ENCODE results near the gene CRACDL. TPM values are rescaled to one million over a fixed set of nuclear protein-coding genes. Genes with fewer than 3 reads are reported as not detected.
A peak's percentile ranks its signal among the peaks of the same experiment; 100 is the strongest.

The CRACDL gene
- total and polyA plus RNA-seq, 2 of the 13 experiments (the other 11 are each of a cell fraction or from before 2014, with no cell fraction given) = 0.15 to 0.26 TPM

- DNase-seq (ENCODE audit: low spot score) = no peak
- ChIA-PET CTCF (ENCODE audit: low intra/inter-chr PET ratio, low total read pairs) (no interaction called here), POLR2A (no interaction called here)
- Histone ChIP-seq H3K36me3 (replicated peaks in 1 of 2; ENCODE audit: control insufficient read depth in 1 of 2, insufficient read depth in 2 of 2, low read length in 2 of 2) (no peaks in the 10 kb centered on the region), H3K27ac (ENCODE audit: extremely low read length, insufficient read depth, low read length) (no peak overlapping the region), H3K4me2 (ENCODE audit: low read depth, low read length) (no peak overlapping the region), H3K4me3 (replicated peaks in 1 of 3; ENCODE audit: insufficient read depth in 1 of 3, low read depth in 2 of 3, low read length in 3 of 3) (no peak overlapping the region), H3K9ac (ENCODE audit: insufficient read depth, low read depth, low read length) (no peak overlapping the region), H3K79me2 (ENCODE audit: insufficient read depth, low read length) (no peaks in the 10 kb centered on the region), H3K4me1 (ENCODE audit: insufficient read depth, low read length) (peaks cover 28% of the 10 kb centered on the region), H3K9me3 (ENCODE audit: low read length) (0 out of 2 replicates have a peak, but pooled peaks cover 6% of the 10 kb centered on the region), H3K27me3 (ENCODE audit: control insufficient read depth in 1 of 2, insufficient read depth in 2 of 2, low read length in 2 of 2) (peaks cover 0 to 14% of the 10 kb centered on the region in 2 experiments; a peak in 1 of 5 replicates), H2AFZ (ENCODE audit: low read length) (no peak overlapping the region), H4K20me1 (ENCODE audit: insufficient read depth, low read length) (no peaks in the 10 kb centered on the region)
- FAIRE-seq = no peak
- ATAC-seq = peak; percentile 33; the same call in 1 of the 3 replicates
- intact Hi-C loops (cut with micrococcal nuclease; ENCODE audit: unreplicated experiment) = no loop called here
- in situ Hi-C loops (cut with HindIII; ENCODE audit: extremely low pct_ligation_motif_present, low pct_unique_long_range_greater_than_20kb) = no loop called here
- no peak for TF ChIP-seq NCOA5 (CRISPR knock-in tag; IDR thresholded peaks at IDR 0.05)
- WGBS (ENCODE audit: low lambda C conversion rate) = 64% methylated on average over 8 of the region's 8 CpGs
- no TSS peak for BruUV-seq (replicated peaks)
Observed at GRCh38 chr2:98747888-98748287, 188.1 kb downstream of the CRACDL start.

DNA sequence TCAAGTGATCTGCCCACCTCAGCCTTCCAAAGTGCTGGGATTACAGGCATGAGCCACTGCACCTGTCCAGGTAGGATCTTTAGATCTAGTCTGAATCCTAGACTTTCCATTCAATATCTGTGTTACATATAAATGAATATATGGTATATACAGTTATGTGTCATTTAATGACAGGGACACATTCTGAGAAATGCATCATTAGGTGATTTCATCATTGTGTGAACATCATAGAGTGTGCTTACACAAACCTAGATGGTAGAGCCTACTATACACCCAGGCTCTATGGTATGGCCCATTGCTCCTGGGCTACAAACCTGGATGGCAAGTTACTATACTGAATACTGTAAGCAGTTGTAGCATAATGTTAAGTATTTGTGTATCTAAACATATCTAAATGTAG lies 189.6 kb downstream of the CRACDL start:
- FAIRE-seq (no peak), ATAC-seq (no peak), DNase-seq (ENCODE audit: low spot score) (no peak)
- H3K9ac ChIP-seq (ENCODE audit: insufficient read depth, low read depth, low read length) = no peak overlapping the region
- ChIA-PET CTCF (ENCODE audit: low intra/inter-chr PET ratio, low total read pairs) (no interaction called here), POLR2A (no interaction called here)
- no peaks in the 10 kb centered on the region for H3K36me3 ChIP-seq (replicated peaks in 1 of 2; ENCODE audit: control insufficient read depth in 1 of 2, insufficient read depth in 2 of 2, low read length in 2 of 2)
- in situ Hi-C loops (cut with HindIII; ENCODE audit: extremely low pct_ligation_motif_present, low pct_unique_long_range_greater_than_20kb) = no loop called here
- no peaks in the 10 kb centered on the region for H3K9me3 ChIP-seq (ENCODE audit: low read length)
- intact Hi-C loops (cut with micrococcal nuclease; ENCODE audit: unreplicated experiment) = no loop called here
- H3K4me1 ChIP-seq (ENCODE audit: insufficient read depth, low read length) = peaks cover 28% of the 10 kb centered on the region
- H3K79me2 ChIP-seq (ENCODE audit: insufficient read depth, low read length) = no peaks in the 10 kb centered on the region
- H4K20me1 ChIP-seq (ENCODE audit: insufficient read depth, low read length) = no peaks in the 10 kb centered on the region
- H3K4me2 ChIP-seq (ENCODE audit: low read depth, low read length) = no peak overlapping the region
- no peak overlapping the region for H3K4me3 ChIP-seq (replicated peaks in 1 of 3; ENCODE audit: insufficient read depth in 1 of 3, low read depth in 2 of 3, low read length in 3 of 3)
- no peak overlapping the region for H3K27ac ChIP-seq (ENCODE audit: extremely low read length, insufficient read depth, low read length)
- H3K27me3 ChIP-seq (ENCODE audit: control insufficient read depth in 1 of 2, insufficient read depth in 2 of 2, low read length in 2 of 2) = peaks cover 0 to 14% of the 10 kb centered on the region in 2 experiments; a peak in 1 of 5 replicates
- no peak overlapping the region for H2AFZ ChIP-seq (ENCODE audit: low read length)
- BruUV-seq (replicated peaks) = no TSS peak
- TF ChIP-seq, protein P1, sequence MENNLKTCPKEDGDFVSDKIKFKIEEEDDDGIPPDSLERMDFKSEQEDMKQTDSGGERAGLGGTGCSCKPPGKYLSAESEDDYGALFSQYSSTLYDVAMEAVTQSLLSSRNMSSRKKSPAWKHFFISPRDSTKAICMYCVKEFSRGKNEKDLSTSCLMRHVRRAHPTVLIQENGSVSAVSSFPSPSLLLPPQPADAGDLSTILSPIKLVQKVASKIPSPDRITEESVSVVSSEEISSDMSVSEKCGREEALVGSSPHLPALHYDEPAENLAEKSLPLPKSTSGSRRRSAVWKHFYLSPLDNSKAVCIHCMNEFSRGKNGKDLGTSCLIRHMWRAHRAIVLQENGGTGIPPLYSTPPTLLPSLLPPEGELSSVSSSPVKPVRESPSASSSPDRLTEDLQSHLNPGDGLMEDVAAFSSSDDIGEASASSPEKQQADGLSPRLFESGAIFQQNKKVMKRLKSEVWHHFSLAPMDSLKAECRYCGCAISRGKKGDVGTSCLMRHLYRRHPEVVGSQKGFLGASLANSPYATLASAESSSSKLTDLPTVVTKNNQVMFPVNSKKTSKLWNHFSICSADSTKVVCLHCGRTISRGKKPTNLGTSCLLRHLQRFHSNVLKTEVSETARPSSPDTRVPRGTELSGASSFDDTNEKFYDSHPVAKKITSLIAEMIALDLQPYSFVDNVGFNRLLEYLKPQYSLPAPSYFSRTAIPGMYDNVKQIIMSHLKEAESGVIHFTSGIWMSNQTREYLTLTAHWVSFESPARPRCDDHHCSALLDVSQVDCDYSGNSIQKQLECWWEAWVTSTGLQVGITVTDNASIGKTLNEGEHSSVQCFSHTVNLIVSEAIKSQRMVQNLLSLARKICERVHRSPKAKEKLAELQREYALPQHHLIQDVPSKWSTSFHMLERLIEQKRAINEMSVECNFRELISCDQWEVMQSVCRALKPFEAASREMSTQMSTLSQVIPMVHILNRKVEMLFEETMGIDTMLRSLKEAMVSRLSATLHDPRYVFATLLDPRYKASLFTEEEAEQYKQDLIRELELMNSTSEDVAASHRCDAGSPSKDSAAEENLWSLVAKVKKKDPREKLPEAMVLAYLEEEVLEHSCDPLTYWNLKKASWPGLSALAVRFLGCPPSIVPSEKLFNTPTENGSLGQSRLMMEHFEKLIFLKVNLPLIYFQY (CRISPR knock-in tag; IDR thresholded peaks at IDR 0.05; ENCODE audit: borderline replicate concordance) = no peak
- no peak for TF ChIP-seq CBX5 (CRISPR knock-in tag; IDR thresholded peaks at IDR 0.05; ENCODE audit: borderline replicate concordance)
- no peak for TF ChIP-seq ZSCAN30 (CRISPR knock-in tag; IDR thresholded peaks at IDR 0.05)
- TF ChIP-seq THAP11 (CRISPR knock-in tag; IDR thresholded peaks at IDR 0.05) = no peak
- no peak for TF ChIP-seq NR2F1 (CRISPR knock-in tag; IDR thresholded peaks at IDR 0.05)
- TF ChIP-seq SP140L (CRISPR knock-in tag; IDR thresholded peaks at IDR 0.05; ENCODE audit: borderline replicate concordance) = no peak
- no peak for TF ChIP-seq TEF (CRISPR knock-in tag; IDR thresholded peaks at IDR 0.05)
- no peak for TF ChIP-seq MAX (IDR thresholded peaks at IDR 0.05)
- TF ChIP-seq, protein P2, sequence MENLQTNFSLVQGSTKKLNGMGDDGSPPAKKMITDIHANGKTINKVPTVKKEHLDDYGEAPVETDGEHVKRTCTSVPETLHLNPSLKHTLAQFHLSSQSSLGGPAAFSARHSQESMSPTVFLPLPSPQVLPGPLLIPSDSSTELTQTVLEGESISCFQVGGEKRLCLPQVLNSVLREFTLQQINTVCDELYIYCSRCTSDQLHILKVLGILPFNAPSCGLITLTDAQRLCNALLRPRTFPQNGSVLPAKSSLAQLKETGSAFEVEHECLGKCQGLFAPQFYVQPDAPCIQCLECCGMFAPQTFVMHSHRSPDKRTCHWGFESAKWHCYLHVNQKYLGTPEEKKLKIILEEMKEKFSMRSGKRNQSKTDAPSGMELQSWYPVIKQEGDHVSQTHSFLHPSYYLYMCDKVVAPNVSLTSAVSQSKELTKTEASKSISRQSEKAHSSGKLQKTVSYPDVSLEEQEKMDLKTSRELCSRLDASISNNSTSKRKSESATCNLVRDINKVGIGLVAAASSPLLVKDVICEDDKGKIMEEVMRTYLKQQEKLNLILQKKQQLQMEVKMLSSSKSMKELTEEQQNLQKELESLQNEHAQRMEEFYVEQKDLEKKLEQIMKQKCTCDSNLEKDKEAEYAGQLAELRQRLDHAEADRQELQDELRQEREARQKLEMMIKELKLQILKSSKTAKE (CRISPR knock-in tag; IDR thresholded peaks at IDR 0.05; ENCODE audit: borderline replicate concordance) = no peak
